A673 (cell line): Measurements from ENCODE around the gene SEMA5B. TPM values are rescaled to one million over a fixed set of nuclear protein-coding genes. Genes with fewer than 3 reads are reported as not detected.

Source experiments
- BruUV-seq: library from RNA; stranded (reverse); fragments of 400-500 nt; replicated peaks from 2 replicates; lab custom pipeline; 2021; lab: Mats Ljungman, UMichigan
- CTCF ChIA-PET: fragments of 300-600 bp; sonication (Branson Sonifier 250); formaldehyde crosslinking; loops from one replicate; lab custom pipeline; 2022; ENCODE audit warnings: antibody characterized with exemption; lab: Charles Lee
- POLR2A ChIA-PET: fragments of 300-600 bp; sonication (Branson Sonifier 250); formaldehyde crosslinking; loops from one replicate; lab custom pipeline; 2022; ENCODE audit warnings: antibody characterized with exemption; ENCODE audit not compliant: low non-redundant PET; lab: Charles Lee
- DNase-seq: peaks from one replicate; pipeline ENCODE4 v3.0.0-alpha.2; 2015; ENCODE audit warnings: low spot score
- H3K27ac ChIP-seq: fragments of 200-600 bp; sonication (generic); 2 replicates; pipeline ENCODE4 v1.5.1; 2016; ENCODE audit warnings: mixed run types, low read depth, mild to moderate bottlenecking, mixed read lengths, antibody characterized with exemption, low read length; ENCODE audit not compliant: poor library complexity, severe bottlenecking
- H3K27me3 ChIP-seq: fragments of 200-600 bp; sonication (generic); replicated peaks from 2 replicates; pipeline ENCODE4 v1.6.1; 2017; ENCODE audit warnings: mixed run types, low read depth, mild to moderate bottlenecking, mixed read lengths, antibody characterized with exemption, low read length; ENCODE audit not compliant: insufficient read depth, poor library complexity
- H3K36me3 ChIP-seq: fragments of 200-600 bp; sonication (generic); 2 replicates; pipeline ENCODE4 v1.6.1; 2016; ENCODE audit warnings: mixed run types, mild to moderate bottlenecking, mixed read lengths, antibody characterized with exemption, low read length; ENCODE audit not compliant: insufficient read depth, poor library complexity, severe bottlenecking
- H3K4me1 ChIP-seq: fragments of 200-600 bp; sonication (generic); 2 replicates; pipeline ENCODE4 v1.6.1; 2017; ENCODE audit warnings: mixed run types, mild to moderate bottlenecking, mixed read lengths, antibody characterized with exemption, low read length; ENCODE audit not compliant: insufficient read depth, poor library complexity, severe bottlenecking
- H3K4me3 ChIP-seq: fragments of 200-600 bp; sonication (generic); 2 replicates; pipeline ENCODE4 v1.5.1; 2016; ENCODE audit warnings: low read depth, mixed run types, mild to moderate bottlenecking, mixed read lengths, low read length; ENCODE audit not compliant: poor library complexity, severe bottlenecking
- H3K9me3 ChIP-seq: fragments of 200-600 bp; sonication (generic); 2 replicates; pipeline ENCODE4 v1.6.1; 2016; ENCODE audit warnings: mixed run types, low read depth, mild to moderate bottlenecking, mixed read lengths, antibody characterized with exemption, low read length; ENCODE audit not compliant: poor library complexity, severe bottlenecking
- CTCF ChIP-seq: fragments of 300-800, 200-600 bp; sonication (generic); conservative IDR thresholded peaks from 2 replicates; pipeline ENCODE4 v1.5.1; 2017; ENCODE audit warnings: low read depth, mild to moderate bottlenecking, antibody characterized with exemption, low read length, moderate library complexity, mixed read lengths
- EZH2 ChIP-seq: fragments of 200-600 bp; sonication (generic); IDR thresholded peaks from 2 replicates; pipeline ENCODE4 v1.6.1; 2017; ENCODE audit warnings: borderline replicate concordance, low read depth, mild to moderate bottlenecking, mixed read lengths, antibody characterized with exemption, low read length; ENCODE audit not compliant: poor library complexity, severe bottlenecking
- intact Hi-C: fragments of 100-400 bp; cut with micrococcal nuclease; formaldehyde crosslinking; loops from one replicate; pipeline ENCODE4 v1.10.0; 2022; ENCODE audit not compliant: unreplicated experiment
- total RNA-seq: library from RNA; stranded (reverse); gene quantifications from 2 replicates; pipeline ENCODE4 v1.2.3, GENCODE V29; 2021

Gene SEMA5B
- total RNA-seq, 1 experiment from 2014 or later: 7.6 TPM

DNA sequence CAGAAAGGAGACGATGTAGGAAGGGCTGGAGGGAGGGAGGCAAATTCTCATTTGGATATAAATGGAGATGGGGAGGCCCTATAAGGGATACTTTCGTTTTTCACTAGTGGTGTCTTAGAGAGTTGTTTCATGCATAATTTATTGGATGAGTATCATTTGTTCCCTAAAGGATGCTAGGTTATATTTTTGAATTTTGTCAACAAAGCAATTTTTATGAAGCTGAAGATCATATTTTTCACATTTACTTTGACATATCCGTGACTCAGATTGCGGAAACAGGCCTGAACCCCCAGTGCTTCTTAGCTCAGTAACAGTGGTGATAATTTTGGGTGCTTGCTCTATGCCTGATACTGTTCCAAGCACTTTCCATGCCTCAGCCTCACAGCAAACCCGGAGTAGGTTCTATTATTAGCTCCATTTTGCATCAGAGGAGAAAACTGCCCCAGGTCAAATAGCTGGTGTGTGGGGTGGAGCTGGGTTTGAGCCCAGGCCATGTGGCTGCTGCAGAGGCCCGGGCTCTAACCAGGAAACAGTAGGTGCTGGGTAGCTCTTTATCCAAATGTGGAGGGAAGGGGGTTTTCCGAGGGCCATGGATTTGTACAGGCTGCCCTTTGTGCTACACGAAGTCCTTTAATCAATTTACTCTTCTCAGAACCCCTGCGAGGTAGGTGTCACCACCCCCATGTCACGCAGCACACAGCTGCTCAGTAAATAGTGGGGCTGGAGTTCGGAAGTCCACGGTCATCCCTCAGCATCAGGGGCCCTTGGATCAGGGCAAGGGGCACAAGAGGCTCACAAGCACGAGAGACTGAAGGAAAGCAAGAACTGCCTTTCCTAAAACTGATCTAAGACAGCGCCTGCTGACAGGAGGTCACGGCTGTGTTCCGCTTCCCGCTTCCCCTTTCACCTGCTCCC lies 133.6 kb downstream of the SEMA5B start:
- POLR2A ChIA-PET: no interaction called here
- H3K9me3 ChIP-seq: no peaks in the 10 kb centered on the region
- no peaks in the 10 kb centered on the region for H3K4me1 ChIP-seq
- TF ChIP-seq CTCF: no peak
- no peak for TF ChIP-seq EZH2
- no peak overlapping the region for H3K4me3 ChIP-seq
- peaks cover 11% of the 10 kb centered on the region for H3K27me3 ChIP-seq
- intact Hi-C loops: no loop called here
- H3K36me3 ChIP-seq: no peaks in the 10 kb centered on the region
- DNase-seq: no peak
- BruUV-seq: no TSS peak
- no peak overlapping the region for H3K27ac ChIP-seq
- CTCF ChIA-PET: no interaction called here

DNA sequence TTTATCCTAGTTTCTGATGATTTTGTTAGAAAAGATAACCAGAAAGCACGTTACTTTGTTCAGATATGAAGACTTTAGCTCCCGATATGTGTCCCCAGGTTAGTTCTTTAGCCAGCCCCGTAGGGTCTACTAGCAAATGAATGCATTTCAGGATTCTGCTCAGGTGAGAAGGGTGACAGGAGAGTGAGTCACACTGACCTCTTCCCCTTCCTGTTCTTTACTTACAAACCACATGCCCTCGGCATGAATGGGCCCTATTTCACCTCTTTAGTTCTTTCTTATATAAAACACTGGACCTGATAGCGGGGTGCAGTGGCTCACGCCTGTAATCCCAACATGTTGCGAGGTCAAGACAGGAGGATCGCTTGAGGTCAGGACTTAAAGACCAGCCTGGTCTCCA lies 134.3 kb downstream of the SEMA5B start:
- no peaks in the 10 kb centered on the region for H3K36me3 ChIP-seq
- intact Hi-C loops: no loop called here
- no peak for TF ChIP-seq CTCF
- TF ChIP-seq EZH2: no peak
- POLR2A ChIA-PET: no interaction called here
- H3K4me3 ChIP-seq: no peak overlapping the region
- peaks cover 6% of the 10 kb centered on the region for H3K27me3 ChIP-seq
- H3K9me3 ChIP-seq: no peaks in the 10 kb centered on the region
- CTCF ChIA-PET: no interaction called here
- BruUV-seq: no TSS peak
- H3K27ac ChIP-seq: no peak overlapping the region
- H3K4me1 ChIP-seq: no peaks in the 10 kb centered on the region
- no peak for DNase-seq

GRCh38 chr3:122892118-122892960 lies 135.2 kb downstream of the SEMA5B start:
- Histone ChIP-seq H3K36me3 (no peaks in the 10 kb centered on the region), H3K27ac (no peak overlapping the region), H3K4me3 (no peak overlapping the region), H3K27me3 (peaks cover 3% of the 10 kb centered on the region), H3K9me3 (no peaks in the 10 kb centered on the region), H3K4me1 (no peaks in the 10 kb centered on the region)
- ChIA-PET POLR2A (no interaction called here), CTCF (no interaction called here)
- BruUV-seq: no TSS peak
- intact Hi-C loops: no loop called here
- DNase-seq: no peak
- TF ChIP-seq EZH2: no peak
- TF ChIP-seq CTCF: no peak
